A673 (cell line): ENCODE results near the gene RTCA.

Experiments used
- CTCF ChIP-seq: fragments of 300-800, 200-600 bp; sonication (generic); conservative IDR thresholded peaks from 2 replicates; pipeline ENCODE4 v1.5.1; 2017; ENCODE audit warnings: low read depth, mild to moderate bottlenecking, antibody characterized with exemption, low read length, moderate library complexity, mixed read lengths
- EZH2 ChIP-seq: fragments of 200-600 bp; sonication (generic); IDR thresholded peaks from 2 replicates; pipeline ENCODE4 v1.6.1; 2017; ENCODE audit warnings: borderline replicate concordance, low read depth, mild to moderate bottlenecking, mixed read lengths, antibody characterized with exemption, low read length; ENCODE audit not compliant: poor library complexity, severe bottlenecking

DNA sequence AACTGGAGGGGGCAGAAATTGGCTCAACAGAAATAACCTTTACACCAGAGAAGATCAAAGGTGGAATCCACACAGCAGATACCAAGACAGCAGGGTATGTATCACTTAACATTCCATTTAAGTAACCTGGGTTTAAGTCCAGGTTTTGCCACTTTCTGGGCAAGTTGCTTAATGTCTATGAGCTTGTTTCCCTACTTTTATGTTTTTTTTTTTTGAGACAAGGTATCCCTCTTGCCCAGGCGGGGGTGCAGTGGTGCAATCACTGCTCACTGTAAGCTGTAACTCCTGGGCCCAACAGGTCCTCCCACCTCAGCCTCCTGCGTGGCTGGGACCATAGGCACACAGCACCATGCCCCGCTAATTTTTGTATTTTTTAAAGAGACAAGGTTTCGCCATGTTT lies 2.2 kb downstream of the RTCA start:
- TF ChIP-seq CTCF (no peak), EZH2 (no peak)
